Osteoblast (primary cell): ENCODE data around the gene MS4A6E. TPM values are rescaled to one million over a fixed set of nuclear protein-coding genes. Genes with fewer than 3 reads are reported as not detected.

Source experiments
- DNase-seq: peaks from one replicate; pipeline ENCODE4 v3.0.0; 2011; ENCODE audit warnings: low spot score, mixed read lengths; ENCODE audit not compliant: insufficient read length; ENCODE audit errors: missing footprints
- H2AFZ ChIP-seq: 2 replicates; pipeline ENCODE4 v1.6.0; 2011; ENCODE audit warnings: mild to moderate bottlenecking, low read length
- H3K27ac ChIP-seq: 2 replicates; pipeline ENCODE4 v1.5.1; 2011; ENCODE audit warnings: mild to moderate bottlenecking, low read depth, low read length, moderate library complexity
- H3K27me3 ChIP-seq: 2 replicates; pipeline ENCODE4 v1.6.0; 2012; ENCODE audit warnings: mild to moderate bottlenecking, control low read depth, inconsistent platforms, low read length, moderate library complexity; ENCODE audit not compliant: insufficient read depth
- H3K36me3 ChIP-seq: 2 replicates; pipeline ENCODE4 v1.5.1; 2011; ENCODE audit warnings: mild to moderate bottlenecking, low read length, control low read depth, moderate library complexity; ENCODE audit not compliant: insufficient read depth
- H3K4me1 ChIP-seq: 2 replicates; pipeline ENCODE4 v1.5.1; 2011; ENCODE audit warnings: mild to moderate bottlenecking, low read length, control low read depth, moderate library complexity; ENCODE audit not compliant: insufficient read depth
- H3K4me2 ChIP-seq: 2 replicates; pipeline ENCODE4 v1.6.0; 2011; ENCODE audit warnings: mild to moderate bottlenecking, low read length; ENCODE audit not compliant: insufficient read depth
- H3K4me3 ChIP-seq: fragments of 200-600 bp; sonication (generic); 3 replicates; pipeline ENCODE4 v1.5.1; 2012; ENCODE audit warnings: mild to moderate bottlenecking, low read length, inconsistent platforms; ENCODE audit not compliant: insufficient read depth
- H3K79me2 ChIP-seq: 2 replicates; pipeline ENCODE4 v1.6.0; 2012; ENCODE audit warnings: mild to moderate bottlenecking, low read length, control low read depth, inconsistent platforms; ENCODE audit not compliant: insufficient read depth
- H3K9me3 ChIP-seq: 2 replicates; pipeline ENCODE4 v1.5.1; 2011; ENCODE audit warnings: low read depth, low read length, control low read depth
- H4K20me1 ChIP-seq: 2 replicates; pipeline ENCODE4 v1.6.0; 2012; ENCODE audit warnings: mild to moderate bottlenecking, low read length, control low read depth; ENCODE audit not compliant: insufficient read depth
- total RNA-seq: library from RNA; depleted of rRNA; stranded (reverse); fragments of >200 nt; gene quantifications from 2 replicates; pipeline ENCODE4 v1.2.3, GENCODE V29; 2012
- TF ChIP-seq, protein P1 (sequence below): IDR thresholded peaks from 2 replicates; pipeline ENCODE4 v1.5.1; 2011; ENCODE audit warnings: mild to moderate bottlenecking, low read depth, low read length, moderate library complexity; ENCODE audit errors: extremely low read depth

Gene MS4A6E
- total RNA-seq, 1 donor = not detected

- H3K27ac ChIP-seq = no peak overlapping the region
Observed at GRCh38 chr11:60370252-60370810, 43.3 kb downstream of the MS4A6E start.

DNA sequence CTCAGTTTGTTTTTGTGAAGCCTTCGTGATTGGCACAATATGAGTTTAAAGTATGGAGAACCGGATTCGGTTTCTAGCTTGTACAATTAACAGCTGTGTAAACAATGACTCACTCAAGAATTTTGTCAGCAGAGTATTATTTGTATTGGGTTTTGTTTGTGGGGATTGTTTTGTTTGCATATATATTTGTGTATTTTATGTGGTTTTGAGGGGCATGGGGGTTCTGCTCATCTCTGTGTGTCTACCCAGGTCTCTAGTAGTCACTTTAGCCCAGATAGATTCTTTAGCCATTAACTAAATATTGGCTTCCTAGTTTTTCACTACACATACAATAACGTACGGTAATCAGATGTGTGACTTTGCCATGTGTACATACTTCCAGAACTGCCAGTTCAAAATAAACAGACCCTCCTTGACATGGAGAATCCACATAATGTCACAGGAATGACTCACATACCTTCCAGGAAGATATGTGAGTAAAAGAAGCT, 43.8 kb downstream of the MS4A6E start:
- TF ChIP-seq, protein P1, sequence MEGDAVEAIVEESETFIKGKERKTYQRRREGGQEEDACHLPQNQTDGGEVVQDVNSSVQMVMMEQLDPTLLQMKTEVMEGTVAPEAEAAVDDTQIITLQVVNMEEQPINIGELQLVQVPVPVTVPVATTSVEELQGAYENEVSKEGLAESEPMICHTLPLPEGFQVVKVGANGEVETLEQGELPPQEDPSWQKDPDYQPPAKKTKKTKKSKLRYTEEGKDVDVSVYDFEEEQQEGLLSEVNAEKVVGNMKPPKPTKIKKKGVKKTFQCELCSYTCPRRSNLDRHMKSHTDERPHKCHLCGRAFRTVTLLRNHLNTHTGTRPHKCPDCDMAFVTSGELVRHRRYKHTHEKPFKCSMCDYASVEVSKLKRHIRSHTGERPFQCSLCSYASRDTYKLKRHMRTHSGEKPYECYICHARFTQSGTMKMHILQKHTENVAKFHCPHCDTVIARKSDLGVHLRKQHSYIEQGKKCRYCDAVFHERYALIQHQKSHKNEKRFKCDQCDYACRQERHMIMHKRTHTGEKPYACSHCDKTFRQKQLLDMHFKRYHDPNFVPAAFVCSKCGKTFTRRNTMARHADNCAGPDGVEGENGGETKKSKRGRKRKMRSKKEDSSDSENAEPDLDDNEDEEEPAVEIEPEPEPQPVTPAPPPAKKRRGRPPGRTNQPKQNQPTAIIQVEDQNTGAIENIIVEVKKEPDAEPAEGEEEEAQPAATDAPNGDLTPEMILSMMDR = no peak
- no peaks in the 10 kb centered on the region for H3K27me3 ChIP-seq
- H4K20me1 ChIP-seq = no peaks in the 10 kb centered on the region
- H3K4me1 ChIP-seq = no peaks in the 10 kb centered on the region
- H3K36me3 ChIP-seq = no peaks in the 10 kb centered on the region
- H3K9me3 ChIP-seq = no peaks in the 10 kb centered on the region
- no peak overlapping the region for H3K4me2 ChIP-seq
- no peak overlapping the region for H2AFZ ChIP-seq
- no peaks in the 10 kb centered on the region for H3K79me2 ChIP-seq
- no peak overlapping the region for H3K27ac ChIP-seq
- no peak for DNase-seq
- H3K4me3 ChIP-seq = no peak overlapping the region

More at GRCh38 chr11:60370252-60370810, 43.3 kb downstream of the MS4A6E start:
- Histone ChIP-seq H3K4me1 (no peaks in the 10 kb centered on the region), H2AFZ (no peak overlapping the region), H3K79me2 (no peaks in the 10 kb centered on the region), H3K27me3 (no peaks in the 10 kb centered on the region), H3K9me3 (no peaks in the 10 kb centered on the region), H4K20me1 (no peaks in the 10 kb centered on the region), H3K4me2 (no peak overlapping the region), H3K4me3 (no peak overlapping the region), H3K36me3 (no peaks in the 10 kb centered on the region)
- peak; percentile 14 for DNase-seq
- TF ChIP-seq, protein P1 = no peak

GRCh38 chr11:60371386-60371785, 44.3 kb downstream of the MS4A6E start:
- Histone ChIP-seq H3K4me1 (no peaks in the 10 kb centered on the region), H4K20me1 (no peaks in the 10 kb centered on the region), H3K36me3 (no peaks in the 10 kb centered on the region), H3K27ac (no peak overlapping the region), H3K27me3 (no peaks in the 10 kb centered on the region), H3K79me2 (no peaks in the 10 kb centered on the region), H3K9me3 (no peaks in the 10 kb centered on the region), H3K4me3 (no peak overlapping the region), H3K4me2 (no peak overlapping the region), H2AFZ (no peak overlapping the region)
- DNase-seq = no peak
- TF ChIP-seq, protein P1 = no peak

DNA sequence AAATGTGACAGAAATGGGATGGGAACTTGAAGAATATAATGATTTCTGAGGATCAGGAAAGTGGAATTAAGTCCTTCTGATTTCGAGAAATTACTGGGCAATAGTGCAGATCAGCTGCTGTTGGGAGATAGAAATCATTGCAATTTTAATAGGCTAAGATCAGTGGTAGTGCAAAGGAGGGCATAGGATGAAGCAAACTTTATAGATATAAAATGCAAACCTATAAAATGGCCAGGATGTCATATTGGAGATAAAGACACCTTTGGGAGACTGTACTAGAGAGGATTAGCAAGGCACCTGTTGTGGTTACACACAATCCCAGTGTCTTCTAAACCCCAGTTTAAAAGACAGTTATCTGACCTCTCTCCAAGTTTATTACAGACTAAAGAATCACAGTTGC, 44.8 kb downstream of the MS4A6E start:
- no peak overlapping the region for H3K4me2 ChIP-seq
- DNase-seq = peak; percentile 11
- TF ChIP-seq, protein P1 = no peak
- H3K27me3 ChIP-seq = no peaks in the 10 kb centered on the region
- no peaks in the 10 kb centered on the region for H3K9me3 ChIP-seq
- H3K4me1 ChIP-seq = no peaks in the 10 kb centered on the region
- H3K4me3 ChIP-seq = no peak overlapping the region
- no peaks in the 10 kb centered on the region for H4K20me1 ChIP-seq
- no peak overlapping the region for H3K27ac ChIP-seq
- no peak overlapping the region for H2AFZ ChIP-seq
- no peaks in the 10 kb centered on the region for H3K36me3 ChIP-seq
- no peaks in the 10 kb centered on the region for H3K79me2 ChIP-seq
